Loucy (cell line): ENCODE results near the gene ESAM.

ENCODE experiments used
- CTCF ChIP-seq: fragments of 200-600 bp; sonication (generic); conservative IDR thresholded peaks from 2 replicates; pipeline ENCODE4 v1.5.1; 2014; ENCODE audit warnings: mild to moderate bottlenecking, antibody characterized with exemption, low read length
- EZH2phosphoT487 ChIP-seq: fragments of 200-600 bp; IDR thresholded peaks from 2 replicates; pipeline ENCODE4 v1.6.1; 2018; ENCODE audit warnings: antibody characterized with exemption, mild to moderate bottlenecking, moderate library complexity, borderline replicate concordance

GRCh38 chr11:124756033-124756752 is 5.9 kb downstream of the ESAM start:
- no peak for TF ChIP-seq CTCF
- no peak for TF ChIP-seq EZH2phosphoT487
